ENCODE measurements around the gene HIKESHI.

The HIKESHI gene

DNA sequence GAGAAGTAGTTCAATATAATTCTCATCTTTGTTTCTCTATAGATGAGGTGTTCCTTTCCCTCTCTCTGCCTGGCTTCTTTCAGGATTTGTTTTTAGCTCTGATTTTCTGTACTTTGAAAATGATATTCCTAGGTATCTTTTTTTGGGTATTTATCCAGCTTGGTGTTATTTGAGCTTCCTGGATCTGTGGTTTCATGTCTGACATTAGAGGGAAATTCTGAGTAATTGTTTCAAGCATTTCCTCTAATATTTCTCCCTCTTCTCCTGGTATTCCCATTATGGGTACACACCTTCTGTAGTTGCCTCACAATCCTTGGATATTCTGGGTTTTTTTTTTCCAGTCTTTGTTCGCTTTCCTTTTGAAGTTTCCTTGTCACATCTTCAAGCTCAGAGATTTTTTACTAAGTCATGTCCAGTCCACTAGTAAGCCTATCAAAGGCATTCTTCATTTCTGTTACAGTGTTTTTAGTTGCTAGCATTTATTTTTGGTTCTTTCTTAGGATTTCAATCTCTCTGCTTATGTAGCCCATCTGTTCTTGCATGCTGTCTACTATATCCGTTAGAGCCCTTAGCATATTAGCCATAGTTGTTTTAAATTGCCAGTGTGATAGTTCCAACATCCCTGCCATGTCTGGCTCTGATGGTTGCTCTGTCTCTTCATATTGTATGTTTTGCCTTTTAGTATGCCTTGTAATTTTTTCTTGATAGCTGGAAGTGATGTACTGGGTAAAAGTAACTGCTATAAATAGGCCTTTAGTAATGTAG, 78.4 kb downstream of the HIKESHI start:
- no peak for DNase-seq

DNA sequence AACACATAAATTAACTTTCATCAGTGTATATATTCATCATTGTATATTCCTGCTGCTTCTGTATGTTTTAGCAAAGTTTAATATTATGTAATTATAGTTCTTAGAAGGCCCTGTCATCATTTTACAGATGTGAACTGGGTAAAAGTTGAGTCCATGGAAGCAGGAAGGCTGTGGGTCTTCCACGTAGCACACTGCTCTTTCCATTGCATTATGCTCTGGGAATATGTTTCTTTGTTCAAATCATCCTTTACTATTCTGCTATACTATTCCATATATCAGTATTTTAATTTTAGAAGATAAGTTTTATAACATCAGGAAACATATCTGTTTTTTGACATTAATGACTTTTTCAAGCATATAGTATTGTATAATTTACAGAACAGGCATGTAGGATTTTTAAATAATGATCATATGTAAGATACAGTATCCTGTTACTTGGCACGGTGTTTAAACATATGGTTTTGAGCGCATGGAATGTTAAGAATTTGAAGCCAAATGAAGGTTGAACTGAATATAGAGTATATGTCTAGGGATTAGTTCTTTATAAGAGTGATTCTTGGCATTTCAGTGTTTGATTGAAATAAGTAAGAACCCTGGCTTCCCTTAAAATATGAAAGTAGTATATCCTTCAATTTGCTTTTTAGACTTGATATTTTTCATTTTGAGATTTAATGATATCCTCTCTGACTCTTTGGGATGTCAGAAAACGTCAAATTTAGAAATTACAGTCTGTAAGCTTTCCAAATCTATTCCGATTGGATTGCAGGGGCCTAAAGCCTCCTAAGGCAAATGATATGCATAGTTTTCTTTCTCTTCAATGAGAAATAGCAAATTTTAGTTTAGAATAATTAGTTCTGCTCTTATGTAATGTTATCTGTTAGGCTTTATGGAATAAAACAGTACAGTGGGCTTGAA, 81.3 kb downstream of the HIKESHI start:
- DNase-seq: no peak

DNA sequence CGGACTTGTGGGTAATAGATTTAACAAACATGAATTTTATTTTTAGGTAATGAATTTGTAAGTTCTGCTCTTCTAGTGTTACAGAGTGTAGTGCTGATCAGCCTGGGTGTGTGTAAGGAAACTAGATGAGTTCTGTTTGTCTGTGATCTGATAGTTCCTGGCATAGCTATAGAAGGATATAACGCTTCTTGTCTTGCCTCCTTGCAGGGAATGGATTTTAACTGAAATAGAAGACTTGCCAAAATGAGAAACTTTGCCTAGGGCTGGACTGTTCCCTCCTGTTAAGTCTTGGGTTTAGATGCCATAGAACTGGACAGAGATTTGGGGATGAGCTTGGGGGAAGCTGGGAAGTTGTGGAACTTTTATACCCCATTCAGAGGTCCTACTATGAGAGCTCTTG, 84.2 kb downstream of the HIKESHI start:
- no peak for DNase-seq

DNA sequence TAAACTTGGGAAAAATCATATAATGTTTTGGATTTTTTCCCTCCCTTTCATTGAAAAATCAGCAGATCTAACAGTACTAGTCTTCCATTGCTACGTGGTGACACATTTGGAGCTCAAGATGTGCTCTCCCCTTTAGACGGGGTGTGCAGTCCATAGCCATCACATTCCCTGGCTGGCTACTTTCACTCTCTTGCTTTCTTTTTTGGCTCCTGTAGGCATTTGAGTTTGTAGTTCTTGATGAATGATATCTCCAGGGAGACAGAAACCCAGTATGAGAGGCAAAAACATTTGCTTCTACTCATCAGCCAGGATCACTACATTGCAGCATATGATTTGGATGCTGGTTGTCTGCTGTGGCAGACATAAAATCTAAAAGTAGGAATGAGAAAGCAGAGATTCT, 84.7 kb downstream of the HIKESHI start:
- no peak for DNase-seq

DNA sequence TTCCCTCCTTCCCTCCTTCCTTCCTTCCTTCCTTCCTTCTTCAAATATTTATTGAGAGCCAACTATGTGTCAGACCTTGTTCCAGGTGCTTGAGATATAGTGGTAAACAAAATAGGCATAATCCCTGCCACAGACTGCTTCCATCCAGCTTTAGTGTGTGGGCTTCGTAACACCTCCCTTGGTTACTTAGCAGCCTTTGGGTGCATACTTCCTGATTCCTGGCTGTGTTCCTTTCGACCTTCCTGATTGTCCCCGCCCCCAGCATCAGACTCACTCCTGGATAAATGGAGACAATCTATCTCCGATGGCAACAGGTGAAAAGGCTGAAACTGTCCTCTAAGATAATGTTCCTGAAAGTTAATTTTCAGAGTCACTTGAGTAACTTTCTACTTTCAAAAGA, 86.2 kb downstream of the HIKESHI start:
- no peak for DNase-seq

DNA sequence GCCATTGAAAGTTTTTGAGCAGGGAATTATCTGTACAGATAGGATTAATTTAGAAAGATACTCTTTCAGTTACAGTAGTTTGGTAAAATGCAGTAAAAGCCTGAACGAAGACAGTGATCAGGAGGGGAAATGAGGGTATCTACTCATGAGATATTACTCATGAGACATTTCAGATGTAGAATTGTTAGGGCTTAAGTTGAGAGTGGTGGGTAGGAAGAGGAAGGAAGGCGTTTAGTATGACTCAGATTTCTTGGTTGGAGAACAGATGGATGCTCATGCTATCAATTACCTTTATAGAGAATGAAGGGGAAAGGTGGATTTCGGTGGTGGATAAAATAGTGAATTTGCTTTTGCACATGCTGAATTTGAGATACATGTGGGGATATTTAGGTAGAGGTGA, 88.4 kb downstream of the HIKESHI start:
- no peak for DNase-seq

DNA sequence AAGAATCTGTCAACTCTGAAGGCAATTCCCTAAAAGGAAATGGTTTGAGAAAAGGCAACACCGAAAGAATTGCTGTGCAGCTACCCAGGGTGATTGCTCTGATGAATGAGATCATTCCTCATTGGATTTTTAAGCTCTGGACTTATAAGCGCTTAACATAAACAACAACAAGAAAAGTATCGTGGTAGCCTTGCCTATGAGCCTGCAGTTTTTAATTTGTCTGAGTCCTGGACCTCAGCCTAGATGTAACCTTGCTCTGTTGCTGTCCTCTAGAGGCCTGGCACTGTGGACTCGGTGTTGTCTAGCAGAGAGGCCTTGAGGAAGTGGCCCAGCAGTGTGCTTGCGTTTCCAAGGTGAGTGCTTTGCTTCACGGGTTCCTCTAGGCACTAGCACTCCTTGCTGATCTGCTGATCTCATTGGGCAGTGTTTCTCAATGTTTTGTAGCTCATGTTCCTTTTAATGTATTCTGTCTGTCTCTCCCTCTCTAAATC, 93.1 kb downstream of the HIKESHI start:
- DNase-seq: no peak

All from NCI-H1105 (cell line).